DMS79 (cell line): ENCODE measurements around the gene STMP1.
"Not testable (repeated sequence)": the region's sequence is repeated elsewhere in the genome, so short reads cannot be mapped to it uniquely, and the experiment has no call there.

ENCODE experiments used
- DNase-seq: peaks from one replicate; lab custom pipeline; 2025; lab: John Stamatoyannopoulos, UW

The STMP1 gene

GRCh38 chr7:135662373-135663114 lies at the start of gene STMP1:
STMP1 (plus strand) TSS chr7:135662514.
- DNase-seq = peak; percentile 86

DNA sequence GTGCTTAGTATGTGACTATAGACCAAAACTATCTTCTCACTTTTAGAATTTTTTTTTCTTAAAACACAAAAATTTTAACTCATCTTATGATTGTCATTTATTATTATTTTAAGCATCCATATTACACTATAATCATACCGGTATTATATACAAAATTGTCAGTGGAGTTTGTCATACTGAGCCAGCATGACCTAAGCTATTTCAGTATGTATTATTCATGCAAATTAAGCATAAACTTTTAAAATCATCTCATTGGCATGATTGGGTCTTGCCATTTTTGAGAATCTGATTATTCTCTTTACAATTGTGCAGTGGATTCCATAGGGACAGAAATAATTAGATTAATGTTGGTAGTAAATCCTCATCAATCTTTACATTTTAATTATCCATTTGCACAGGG lies 46.2 kb upstream of the STMP1 start:
- no peak for DNase-seq

- no peak for DNase-seq
Observed at GRCh38 chr7:135617781-135618180, 44.5 kb upstream of the STMP1 start.

- DNase-seq = no peak
Observed at GRCh38 chr7:135618510-135618909, 43.8 kb upstream of the STMP1 start.

- DNase-seq = no peak
Observed at GRCh38 chr7:135620447-135620846, 41.9 kb upstream of the STMP1 start.

GRCh38 chr7:135620980-135621850 lies 41.1 kb upstream of the STMP1 start:
- peak; percentile 21 for DNase-seq

GRCh38 chr7:135634191-135634878 lies 28.0 kb upstream of the STMP1 start:
- DNase-seq = no peak

DNA sequence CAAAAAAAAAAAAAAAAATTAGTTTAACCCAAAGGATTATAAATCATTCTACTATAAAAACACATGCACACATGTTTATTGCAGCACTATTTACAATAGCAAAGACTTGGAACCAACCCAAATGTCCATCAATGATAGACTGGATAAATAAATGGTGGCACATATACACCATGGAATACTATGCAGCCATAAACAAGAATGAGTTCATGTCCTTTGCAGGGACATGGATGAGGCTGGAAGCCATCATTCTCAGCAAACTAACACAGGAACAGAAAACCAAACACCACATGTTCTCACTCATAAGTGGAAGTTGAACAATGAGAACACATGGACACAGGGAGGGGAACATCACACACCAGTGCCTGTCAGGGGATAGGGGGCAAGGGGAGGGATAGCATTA lies 22.6 kb upstream of the STMP1 start:
- not testable (repeated sequence) for DNase-seq

GRCh38 chr7:135644154-135644553 lies 18.2 kb upstream of the STMP1 start:
- DNase-seq = no peak

DNA sequence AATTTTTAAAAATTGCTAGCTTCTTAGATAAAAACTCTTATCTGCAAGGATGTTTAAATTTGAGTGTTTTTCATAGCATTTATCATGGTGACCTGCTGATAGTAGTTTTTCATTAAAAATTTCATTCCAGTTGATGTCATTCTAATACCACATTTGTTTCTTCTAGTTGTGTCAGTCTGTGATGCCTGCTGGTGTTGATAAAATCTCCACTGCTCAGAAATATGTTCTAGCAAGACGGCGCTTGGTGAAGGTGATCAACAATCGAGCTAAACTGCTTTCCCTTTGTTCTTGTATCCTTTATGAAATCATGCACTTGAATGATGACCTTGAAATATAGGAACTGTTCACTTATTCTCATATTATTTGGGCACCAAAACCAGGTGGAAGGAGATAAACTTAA lies 17.6 kb upstream of the STMP1 start:
- DNase-seq = no peak

GRCh38 chr7:135645296-135645904 lies 16.9 kb upstream of the STMP1 start:
- no peak for DNase-seq

DNA sequence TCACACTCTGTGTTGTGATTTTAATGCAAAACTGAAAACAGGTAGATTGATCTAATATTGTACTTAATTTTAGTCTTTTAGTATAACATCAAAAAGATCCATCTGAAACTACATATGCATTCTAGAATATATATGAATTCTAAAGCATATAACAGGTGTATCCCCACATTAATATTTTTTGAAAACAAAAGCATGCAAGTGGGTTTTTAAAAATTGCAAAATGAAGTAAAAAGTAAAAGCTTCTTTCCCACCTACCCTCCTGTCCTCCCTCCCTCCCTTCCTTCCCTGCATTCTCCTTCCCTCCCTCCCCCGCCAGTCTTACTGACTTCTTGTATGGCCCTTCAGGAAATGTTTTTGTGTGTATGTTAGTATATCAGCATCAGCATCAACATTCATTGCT lies 14.6 kb upstream of the STMP1 start:
- no peak for DNase-seq

DNA sequence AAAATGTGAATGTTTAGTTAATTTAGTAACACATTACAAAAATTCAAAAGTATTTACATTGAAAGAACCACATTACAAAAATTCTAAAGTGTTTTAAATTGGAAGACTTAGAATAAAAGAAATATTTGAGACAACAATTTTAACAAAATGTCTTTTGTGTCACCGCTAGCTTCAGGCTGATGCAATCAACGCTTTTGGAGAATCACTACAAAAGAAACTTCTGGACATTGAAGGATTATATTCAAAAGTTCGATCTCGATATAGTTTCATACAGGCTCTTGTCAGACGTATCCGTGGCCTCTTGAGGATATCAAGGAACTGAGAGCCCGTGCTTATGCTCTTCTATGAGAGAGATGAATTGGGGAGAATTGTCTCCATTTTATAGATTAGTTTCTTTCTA lies 14.1 kb upstream of the STMP1 start:
- no peak for DNase-seq

DNA sequence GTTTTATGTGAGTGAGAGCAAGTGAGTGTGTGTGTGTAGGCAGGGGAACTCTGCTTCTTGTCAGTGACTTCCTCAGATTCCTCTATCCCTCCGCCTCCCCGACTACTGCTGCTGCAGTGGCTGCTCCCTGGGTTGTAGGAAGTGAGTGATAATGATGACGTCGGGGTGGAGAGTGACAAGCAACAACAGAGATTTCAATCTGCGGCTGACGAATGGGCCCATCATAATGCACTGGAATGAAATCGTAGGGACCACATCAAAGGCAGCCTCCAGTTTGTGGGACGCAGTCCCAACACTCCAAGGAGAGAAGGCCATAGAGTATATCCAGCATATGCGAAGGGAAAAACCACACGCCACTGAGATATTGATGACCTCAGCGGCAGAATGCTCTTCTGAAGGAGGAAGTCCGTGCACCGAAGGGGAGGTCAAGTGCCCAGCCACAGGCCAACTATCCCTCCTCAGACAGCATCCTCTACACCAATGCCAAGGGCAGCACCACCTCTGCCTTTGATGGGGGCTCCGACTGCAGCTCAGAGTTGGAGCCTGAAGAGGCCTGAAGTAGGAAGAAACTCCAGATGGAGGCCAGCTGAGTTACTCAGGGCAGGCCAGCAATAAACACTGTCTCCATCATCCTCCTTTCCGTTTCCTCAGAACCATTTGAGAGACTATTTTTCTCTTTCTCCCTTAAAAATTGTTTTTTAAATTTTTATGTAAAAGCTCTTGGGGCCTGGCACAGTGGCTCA lies 11.3 kb upstream of the STMP1 start:
- no peak for DNase-seq

- DNase-seq = no peak
Observed at GRCh38 chr7:135653340-135654080, 8.8 kb upstream of the STMP1 start.

DNA sequence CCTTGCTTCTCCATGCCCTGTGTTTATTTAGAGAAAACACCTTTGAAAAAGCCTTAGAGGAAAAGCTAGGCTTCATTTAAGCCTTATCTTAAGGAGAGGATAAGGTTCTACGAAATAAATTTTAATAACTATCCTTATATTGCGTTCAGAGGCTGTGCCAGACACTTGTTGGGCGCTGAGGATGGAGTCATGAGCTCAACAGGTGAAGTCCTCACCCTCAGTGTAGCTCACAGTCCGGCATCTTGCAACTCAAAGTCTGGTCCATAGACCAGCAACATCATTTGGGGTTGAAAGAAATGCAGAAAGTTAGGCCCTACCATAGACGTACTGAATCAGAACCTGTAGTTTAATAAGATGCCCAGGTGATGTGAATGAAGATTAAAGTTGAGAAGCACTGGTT lies 3.8 kb upstream of the STMP1 start:
- DNase-seq = no peak

- DNase-seq = no peak
Observed at GRCh38 chr7:135659159-135659846, 3.0 kb upstream of the STMP1 start.

DNA sequence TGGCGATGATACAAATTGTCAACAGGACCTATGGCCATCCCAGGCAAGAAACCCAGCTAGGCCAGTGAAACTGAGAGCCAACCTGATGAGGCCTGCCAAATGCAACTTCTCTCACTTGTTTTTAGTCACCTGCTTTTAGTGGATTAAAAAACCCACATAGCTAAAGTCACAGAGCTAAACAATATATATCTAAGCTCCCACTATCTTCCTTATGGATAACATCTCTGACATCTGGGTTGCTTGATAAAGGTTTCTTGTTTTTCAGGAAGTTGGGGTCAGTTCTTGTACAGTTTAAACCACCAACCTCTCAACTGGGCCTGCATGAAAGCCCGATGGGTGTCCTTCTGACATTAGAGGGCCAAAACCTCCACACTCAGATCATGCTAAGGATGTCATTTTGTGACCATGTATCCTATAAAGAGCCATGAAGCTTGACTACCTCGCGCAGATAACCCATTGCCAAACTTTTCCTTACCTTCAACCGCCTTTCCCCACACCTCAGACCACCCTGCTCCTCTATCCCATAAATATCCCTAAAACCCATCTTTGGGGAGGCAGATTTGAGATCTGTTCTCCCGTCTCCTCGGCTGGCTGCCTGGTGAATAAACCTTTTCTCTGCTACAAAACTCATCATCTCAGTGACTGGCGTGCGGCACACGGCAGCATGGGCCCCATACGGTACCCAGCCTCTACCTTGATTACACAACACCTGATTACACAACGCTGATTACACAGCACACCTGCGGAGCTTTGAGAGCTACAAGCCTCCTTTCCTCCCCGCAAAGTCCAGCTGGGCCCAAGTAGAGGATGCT lies 797 bp upstream of the STMP1 start:
- DNase-seq = no peak

GRCh38 chr7:135662123-135662372 lies 266 bp upstream of the STMP1 start:
- DNase-seq = no peak
